ENCODE data around the gene RANBP3. TPM values are rescaled to one million over a fixed set of nuclear protein-coding genes. Genes with fewer than 3 reads are reported as not detected.

RANBP3 gene
- total and polyA plus RNA-seq, 4 donors, result 42.0 to 88.6 (median 63.0) TPM

- no peaks in the 10 kb centered on the region for H3K9me3 ChIP-seq (ENCODE audit: control insufficient read depth, insufficient read depth, low read length)
- H3K27me3 ChIP-seq (ENCODE audit: control insufficient read depth, insufficient read depth, low read length), result no peaks in the 10 kb centered on the region
- no peak within 1 kb of the TSS for H3K4me3 ChIP-seq (ENCODE audit: low read depth, low read length)
- peaks cover 28% of the 10 kb centered on the region for H3K4me1 ChIP-seq (ENCODE audit: control insufficient read depth, insufficient read depth, low read length)
- DNase-seq (ENCODE audit: low read depth in 4 of 6, low spot score in 6 of 6), result peak in 2 of 6 donors; percentile 8 to 54
- WGBS (ENCODE audit: insufficient coverage), result 86% methylated on average over 10 of the region's 10 CpGs
- H3K27ac ChIP-seq (ENCODE audit: low read depth, low read length), result no peak within 1 kb of the TSS
- peaks cover 74% of the 10 kb centered on the region for H3K36me3 ChIP-seq (ENCODE audit: control insufficient read depth, insufficient read depth, low read length)
Measured at GRCh38 chr19:5913739-5914357, 64.1 kb downstream of the RANBP3 start, which contains the start of gene CAPS. TSS of gene CAPS (plus strand) at chr19:5914254. CDS start at chr19:5914407, 153 bp downstream.

- no peak overlapping the region for H3K4me3 ChIP-seq (ENCODE audit: low read depth, low read length)
- no peaks in the 10 kb centered on the region for H3K27me3 ChIP-seq (ENCODE audit: control insufficient read depth, insufficient read depth, low read length)
- H3K36me3 ChIP-seq (ENCODE audit: control insufficient read depth, insufficient read depth, low read length), result peaks cover 52% of the 10 kb centered on the region
- H3K9me3 ChIP-seq (ENCODE audit: control insufficient read depth, insufficient read depth, low read length), result no peaks in the 10 kb centered on the region
- no peak for DNase-seq (ENCODE audit: low read depth in 4 of 6, low spot score in 6 of 6)
- H3K4me1 ChIP-seq (ENCODE audit: control insufficient read depth, insufficient read depth, low read length), result peaks cover 28% of the 10 kb centered on the region
- WGBS (ENCODE audit: insufficient coverage), result no CpG with 5 or more reads among the region's 1 CpG
- H3K27ac ChIP-seq (ENCODE audit: low read depth, low read length), result no peak overlapping the region
Measured at GRCh38 chr19:5911366-5911765, 66.6 kb downstream of the RANBP3 start.

GRCh38 chr19:5910638-5910907 lies 67.4 kb downstream of the RANBP3 start:
- Histone ChIP-seq H3K36me3 (ENCODE audit: control insufficient read depth, insufficient read depth, low read length) (peaks cover 44% of the 10 kb centered on the region), H3K27ac (ENCODE audit: low read depth, low read length) (no peak overlapping the region), H3K4me1 (ENCODE audit: control insufficient read depth, insufficient read depth, low read length) (peaks cover 30% of the 10 kb centered on the region), H3K9me3 (ENCODE audit: control insufficient read depth, insufficient read depth, low read length) (no peaks in the 10 kb centered on the region), H3K4me3 (ENCODE audit: low read depth, low read length) (no peak overlapping the region), H3K27me3 (ENCODE audit: control insufficient read depth, insufficient read depth, low read length) (no peaks in the 10 kb centered on the region)
- WGBS (ENCODE audit: insufficient coverage), result no CpG with 5 or more reads among the region's 1 CpG
- DNase-seq (ENCODE audit: low read depth in 4 of 6, low spot score in 6 of 6), result no peak

GRCh38 chr19:5908773-5909442 lies 69.0 kb downstream of the RANBP3 start:
- peaks cover 27% of the 10 kb centered on the region for H3K36me3 ChIP-seq (ENCODE audit: control insufficient read depth, insufficient read depth, low read length)
- WGBS (ENCODE audit: insufficient coverage), result 54% methylated on average over 14 of the region's 14 CpGs
- peaks cover 34% of the 10 kb centered on the region for H3K4me1 ChIP-seq (ENCODE audit: control insufficient read depth, insufficient read depth, low read length)
- H3K27ac ChIP-seq (ENCODE audit: low read depth, low read length), result no peak overlapping the region
- no peaks in the 10 kb centered on the region for H3K27me3 ChIP-seq (ENCODE audit: control insufficient read depth, insufficient read depth, low read length)
- H3K4me3 ChIP-seq (ENCODE audit: low read depth, low read length), result no peak overlapping the region
- no peak for DNase-seq (ENCODE audit: low read depth in 4 of 6, low spot score in 6 of 6)
- no peaks in the 10 kb centered on the region for H3K9me3 ChIP-seq (ENCODE audit: control insufficient read depth, insufficient read depth, low read length)

GRCh38 chr19:5907241-5907640 lies 70.7 kb downstream of the RANBP3 start:
- WGBS (ENCODE audit: insufficient coverage), result no CpG with 5 or more reads among the region's 5 CpGs
- peaks cover 24% of the 10 kb centered on the region for H3K36me3 ChIP-seq (ENCODE audit: control insufficient read depth, insufficient read depth, low read length)
- no peak overlapping the region for H3K27ac ChIP-seq (ENCODE audit: low read depth, low read length)
- peaks cover 46% of the 10 kb centered on the region for H3K4me1 ChIP-seq (ENCODE audit: control insufficient read depth, insufficient read depth, low read length)
- no peak for DNase-seq (ENCODE audit: low read depth in 4 of 6, low spot score in 6 of 6)
- no peaks in the 10 kb centered on the region for H3K9me3 ChIP-seq (ENCODE audit: control insufficient read depth, insufficient read depth, low read length)
- no peaks in the 10 kb centered on the region for H3K27me3 ChIP-seq (ENCODE audit: control insufficient read depth, insufficient read depth, low read length)
- H3K4me3 ChIP-seq (ENCODE audit: low read depth, low read length), result no peak overlapping the region

- no peak overlapping the region for H3K27ac ChIP-seq (ENCODE audit: low read depth, low read length)
Measured at GRCh38 chr19:5905114-5905778, 72.7 kb downstream of the RANBP3 start.

GRCh38 chr19:5904352-5905113 lies 73.4 kb downstream of the RANBP3 start, which contains the start of gene VMAC:
TSS of gene VMAC (plus strand) at chr19:5904872. CDS start at chr19:5904891, 19 bp downstream.
- DNase-seq (ENCODE audit: low read depth in 4 of 6, low spot score in 6 of 6), result peak in 5 of 6 donors; percentile 98 to 100 (median 100)
- Histone ChIP-seq H3K4me3 (ENCODE audit: low read depth, low read length) (peak within 1 kb of the TSS; percentile 94), H3K27ac (ENCODE audit: low read depth, low read length) (peak within 1 kb of the TSS; percentile 94), H3K27me3 (ENCODE audit: control insufficient read depth, insufficient read depth, low read length) (no peaks in the 10 kb centered on the region), H3K36me3 (ENCODE audit: control insufficient read depth, insufficient read depth, low read length) (peaks cover 31% of the 10 kb centered on the region), H3K9me3 (ENCODE audit: control insufficient read depth, insufficient read depth, low read length) (no peaks in the 10 kb centered on the region), H3K4me1 (ENCODE audit: control insufficient read depth, insufficient read depth, low read length) (peaks cover 38% of the 10 kb centered on the region)
- under 1% methylated on average over 61 of the region's 61 CpGs for WGBS (ENCODE audit: insufficient coverage)

More at GRCh38 chr19:5905114-5905778, 72.7 kb downstream of the RANBP3 start:
- no peak for DNase-seq (ENCODE audit: low read depth in 4 of 6, low spot score in 6 of 6)
- Histone ChIP-seq H3K27me3 (ENCODE audit: control insufficient read depth, insufficient read depth, low read length) (no peaks in the 10 kb centered on the region), H3K36me3 (ENCODE audit: control insufficient read depth, insufficient read depth, low read length) (peaks cover 31% of the 10 kb centered on the region), H3K4me1 (ENCODE audit: control insufficient read depth, insufficient read depth, low read length) (peaks cover 45% of the 10 kb centered on the region), H3K9me3 (ENCODE audit: control insufficient read depth, insufficient read depth, low read length) (no peaks in the 10 kb centered on the region), H3K4me3 (ENCODE audit: low read depth, low read length) (peak overlapping the region; percentile 64)
- WGBS (ENCODE audit: insufficient coverage), result 55% methylated on average over 19 of the region's 31 CpGs

GRCh38 chr19:5903624-5904351 lies 74.2 kb downstream of the RANBP3 start, which contains the start of gene NDUFA11:
TSS of gene NDUFA11 (minus strand) at chr19:5903790. CDS start at chr19:5903708, 82 bp downstream.
- WGBS (ENCODE audit: insufficient coverage), result under 1% methylated on average over 57 of the region's 57 CpGs
- peaks cover 27% of the 10 kb centered on the region for H3K36me3 ChIP-seq (ENCODE audit: control insufficient read depth, insufficient read depth, low read length)
- peak within 1 kb of the TSS; percentile 94 for H3K27ac ChIP-seq (ENCODE audit: low read depth, low read length)

More at GRCh38 chr19:5903624-5904351, 74.2 kb downstream of the RANBP3 start, which contains the start of gene NDUFA11:
- Histone ChIP-seq H3K4me1 (ENCODE audit: control insufficient read depth, insufficient read depth, low read length) (peaks cover 31% of the 10 kb centered on the region), H3K27me3 (ENCODE audit: control insufficient read depth, insufficient read depth, low read length) (no peaks in the 10 kb centered on the region), H3K4me3 (ENCODE audit: low read depth, low read length) (peak within 1 kb of the TSS; percentile 94), H3K9me3 (ENCODE audit: control insufficient read depth, insufficient read depth, low read length) (no peaks in the 10 kb centered on the region)
- DNase-seq (ENCODE audit: low read depth in 4 of 6, low spot score in 6 of 6), result peak; percentile 88 to 99 (median 96)
